KMS-11 (cell line): Measurements from ENCODE around the gene CDNF.
A peak's percentile ranks its signal among the peaks of the same experiment; 100 is the strongest.

ENCODE experiments used
- H2AFZ ChIP-seq: fragments of 200-600 bp; sonication (generic); 2 replicates; pipeline ENCODE4 v1.6.1; 2016; ENCODE audit warnings: antibody characterized with exemption, mixed run types, low read depth
- H3K27ac ChIP-seq: fragments of 200-600 bp; sonication (generic); 2 replicates; pipeline ENCODE4 v1.6.1; 2016; ENCODE audit warnings: mild to moderate bottlenecking, mixed run types
- H3K27me3 ChIP-seq: fragments of 200-600 bp; sonication (generic); 2 replicates; pipeline ENCODE4 v1.6.1; 2017; ENCODE audit warnings: mild to moderate bottlenecking, low read depth, mixed run types, moderate library complexity; ENCODE audit not compliant: insufficient read depth
- H3K36me3 ChIP-seq: fragments of 200-600 bp; sonication (generic); 2 replicates; pipeline ENCODE4 v1.6.1; 2017; ENCODE audit warnings: mild to moderate bottlenecking, mixed run types; ENCODE audit not compliant: insufficient read depth
- H3K4me1 ChIP-seq: fragments of 200-600 bp; sonication (generic); 2 replicates; pipeline ENCODE4 v1.6.1; 2016; ENCODE audit warnings: mild to moderate bottlenecking, low read depth, mixed run types; ENCODE audit not compliant: poor library complexity, severe bottlenecking
- H3K4me2 ChIP-seq: fragments of 200-600 bp; sonication (generic); 2 replicates; pipeline ENCODE4 v1.7.0; 2016; ENCODE audit warnings: mild to moderate bottlenecking, mixed run types
- H3K4me3 ChIP-seq: fragments of 200-600 bp; sonication (generic); IDR thresholded peaks from 2 replicates; pipeline ENCODE4 v1.6.1; 2017; ENCODE audit warnings: low read depth, low read length, mixed read lengths; ENCODE audit not compliant: insufficient read depth
- H3K79me2 ChIP-seq: fragments of 200-600 bp; sonication (generic); 2 replicates; pipeline ENCODE4 v1.6.1; 2016; ENCODE audit warnings: low read depth, mixed run types; ENCODE audit not compliant: insufficient read depth
- H3K9ac ChIP-seq: fragments of 200-600 bp; sonication (generic); 2 replicates; pipeline ENCODE4 v1.6.1; 2016; ENCODE audit warnings: mild to moderate bottlenecking, mixed run types
- H4K20me1 ChIP-seq: fragments of 200-600 bp; sonication (generic); 2 replicates; pipeline ENCODE4 v1.6.1; 2016; ENCODE audit warnings: mild to moderate bottlenecking, mixed run types; ENCODE audit not compliant: insufficient read depth
- CTCF ChIP-seq: fragments of 200-600 bp; sonication (generic); conservative IDR thresholded peaks from 2 replicates; pipeline ENCODE4 v1.6.1; 2017; ENCODE audit warnings: low read depth, mild to moderate bottlenecking, antibody characterized with exemption, low read length, moderate library complexity, mixed read lengths

The CDNF gene

GRCh38 chr10:14837757-14838581 lies at the start of gene CDNF, which contains the start of the genes HSPA14 and MSANTD7:
Gene CDNF (minus strand): TSS chr10:14838037. CDS start chr10:14837946, 91 bp downstream.
Gene HSPA14 (plus strand): TSS chr10:14838306. CDS start chr10:14838403, 97 bp downstream.
Gene MSANTD7 (plus strand): TSS chr10:14838306. CDS start chr10:14842285, 3,979 bp downstream.
- Histone ChIP-seq H3K4me1 (peaks cover 19% of the 10 kb centered on the region), H3K79me2 (peaks cover 36% of the 10 kb centered on the region), H3K27ac (peak within 1 kb of the TSS; percentile 79), H3K9ac (peak within 1 kb of the TSS; percentile 95), H2AFZ (peak within 1 kb of the TSS; percentile 85), H3K27me3 (no peaks in the 10 kb centered on the region), H3K4me3 (peak within 1 kb of the TSS; percentile 63), H4K20me1 (no peaks in the 10 kb centered on the region), H3K36me3 (no peaks in the 10 kb centered on the region; the same call in 1 of the 2 replicates), H3K4me2 (peak within 1 kb of the TSS; percentile 98)
- TF ChIP-seq CTCF = no peak

- peaks cover 12% of the 10 kb centered on the region for H4K20me1 ChIP-seq
- no peak overlapping the region for H3K27ac ChIP-seq
- H3K4me3 ChIP-seq = no peak overlapping the region
- peaks cover 99% of the 10 kb centered on the region for H3K79me2 ChIP-seq
- no peak overlapping the region for H2AFZ ChIP-seq
- peaks cover 36% of the 10 kb centered on the region for H3K4me1 ChIP-seq
- no peaks in the 10 kb centered on the region; the same call in 1 of the 2 replicates for H3K36me3 ChIP-seq
- no peak overlapping the region for H3K4me2 ChIP-seq
- TF ChIP-seq CTCF = no peak
- no peaks in the 10 kb centered on the region for H3K27me3 ChIP-seq
- H3K9ac ChIP-seq = no peak overlapping the region
These were observed 46.2 kb upstream of the CDNF start for GRCh38 chr10:14884082-14884481.

- Histone ChIP-seq H3K27me3 (no peaks in the 10 kb centered on the region), H3K4me1 (peaks cover 28% of the 10 kb centered on the region), H3K9ac (peak overlapping the region; percentile 89; the same call in 1 of the 2 replicates), H3K36me3 (no peaks in the 10 kb centered on the region; the same call in 1 of the 2 replicates), H2AFZ (no peak overlapping the region), H3K4me3 (peak overlapping the region; percentile 36), H3K4me2 (peak overlapping the region; percentile 87), H3K79me2 (peaks cover 77% of the 10 kb centered on the region), H3K27ac (no peak overlapping the region; the same call in 1 of the 2 replicates), H4K20me1 (peaks cover 7% of the 10 kb centered on the region)
- TF ChIP-seq CTCF = no peak
These were observed 42.4 kb upstream of the CDNF start for GRCh38 chr10:14880229-14880628.

DNA sequence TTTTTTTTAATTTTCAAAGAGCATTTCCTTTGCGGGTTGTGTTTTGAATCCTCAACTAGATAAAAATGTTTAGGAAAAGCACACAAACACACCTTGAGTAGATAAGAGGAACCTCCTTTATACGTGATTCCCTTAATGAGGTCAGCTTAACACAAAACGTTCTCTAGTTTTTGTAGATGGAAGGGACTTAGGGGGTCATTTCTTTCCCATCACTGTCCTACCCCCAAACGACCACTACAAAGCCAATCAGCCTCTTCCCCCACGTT lies 42.0 kb upstream of the CDNF start:
- no peak for TF ChIP-seq CTCF
- H3K4me2 ChIP-seq = peak overlapping the region; percentile 87
- peak overlapping the region; percentile 36 for H3K4me3 ChIP-seq
- H3K36me3 ChIP-seq = no peaks in the 10 kb centered on the region
- peak overlapping the region; percentile 89 for H3K9ac ChIP-seq
- H3K27me3 ChIP-seq = no peaks in the 10 kb centered on the region
- H3K4me1 ChIP-seq = peaks cover 28% of the 10 kb centered on the region
- H3K79me2 ChIP-seq = peaks cover 73% of the 10 kb centered on the region
- H2AFZ ChIP-seq = no peak overlapping the region; the same call in 1 of the 2 replicates
- peak overlapping the region; percentile 70; the same call in 1 of the 2 replicates for H3K27ac ChIP-seq
- peaks cover 6% of the 10 kb centered on the region; the same call in 1 of the 2 replicates for H4K20me1 ChIP-seq
